ENCODE measurements around the gene KPNA3.

GRCh38 chr13:49791315-49791710, 1.2 kb downstream of the KPNA3 start:
- no peak for TF ChIP-seq SIN3A (IDR thresholded peaks at IDR 0.05; ENCODE audit: borderline replicate concordance, low read depth, low read length)
- TF ChIP-seq ZBTB33 (IDR thresholded peaks at IDR 0.05; ENCODE audit: borderline replicate concordance, low read depth): no peak
- TF ChIP-seq TAF1 (IDR thresholded peaks at IDR 0.05; ENCODE audit: borderline replicate concordance, low read depth, low read length): no peak
- TF ChIP-seq MXI1 (IDR thresholded peaks at IDR 0.05; ENCODE audit: low read depth, low read length): no peak; the same call in 1 of the 2 replicates
- TF ChIP-seq IRF3 (IDR thresholded peaks at IDR 0.05; ENCODE audit: low read depth, low read length): no peak
- TF ChIP-seq CTCF (IDR thresholded peaks at IDR 0.05): peak; percentile 26; the same call in 1 of the 2 replicates
- TF ChIP-seq EP300 (IDR thresholded peaks at IDR 0.05; ENCODE audit: borderline replicate concordance in 1 of 2, low read depth in 1 of 2, low read length in 1 of 2): no peak
- no peak for TF ChIP-seq POLR2AphosphoS5 (IDR thresholded peaks at IDR 0.05; ENCODE audit: low read depth, low read length)
- TF ChIP-seq USF1 (IDR thresholded peaks at IDR 0.05; ENCODE audit: borderline replicate concordance, low read depth): no peak

All from SK-N-SH (cell line).